Central memory CD8-positive, alpha-beta T cell (primary cell): Measurements from ENCODE around the gene IFNA13.
"Not testable (repeated sequence)": the region's sequence is repeated elsewhere in the genome, so short reads cannot be mapped to it uniquely, and the experiment has no call there.

Source experiments
- ATAC-seq: fragments of 150-1000 bp; cut with Tn5 transposase; replicated peaks from 2 replicates; pipeline ENCODE4 v1.10.0; 2022; ENCODE audit warnings: mild to moderate bottlenecking, moderate FRiP score, moderate number of reproducible peaks; ENCODE audit not compliant: poor library complexity, severe bottlenecking; ENCODE audit errors: extremely low read depth
- DNase-seq, 2 donors: peaks; one replicate each; pipeline ENCODE4 v3.0.0; 2021; ENCODE audit warnings: low spot score in 2 of 2
- H3K27ac Mint-ChIP-seq: one replicate; pipeline ENCODE4 v1.8.0; 2022; ENCODE audit warnings: low read depth, mild to moderate bottlenecking, moderate library complexity, mixed read lengths
- H3K27me3 Mint-ChIP-seq: one replicate; pipeline ENCODE4 v1.8.0; 2022; ENCODE audit warnings: mixed read lengths
- H3K36me3 Mint-ChIP-seq: one replicate; pipeline ENCODE4 v1.8.0; 2022; ENCODE audit warnings: mild to moderate bottlenecking, moderate library complexity, mixed read lengths; ENCODE audit not compliant: insufficient read depth
- H3K4me1 Mint-ChIP-seq: one replicate; pipeline ENCODE4 v1.8.0; 2022; ENCODE audit warnings: mixed read lengths
- H3K4me3 Mint-ChIP-seq: one replicate; pipeline ENCODE4 v1.8.0; 2022; ENCODE audit warnings: mild to moderate bottlenecking, moderate library complexity, mixed read lengths
- H3K9me3 Mint-ChIP-seq: one replicate; pipeline ENCODE4 v1.8.0; 2022; ENCODE audit warnings: mixed read lengths

IFNA13 gene

GRCh38 chr9:21395778-21396717 lies 28.2 kb upstream of the IFNA13 start:
- H3K4me1 Mint-ChIP-seq, result peaks cover 10% of the 10 kb centered on the region
- H3K27me3 Mint-ChIP-seq, result peaks cover 87% of the 10 kb centered on the region
- no peak overlapping the region for H3K27ac Mint-ChIP-seq
- peak; percentile 20 to 25 for DNase-seq
- no peaks in the 10 kb centered on the region for H3K9me3 Mint-ChIP-seq
- H3K4me3 Mint-ChIP-seq, result peak overlapping the region; percentile 15
- no peaks in the 10 kb centered on the region for H3K36me3 Mint-ChIP-seq
- ATAC-seq, result peak; percentile 51

- Mint-ChIP-seq H3K9me3 (no peaks in the 10 kb centered on the region), H3K4me3 (no peak overlapping the region), H3K27ac (no peak overlapping the region), H3K36me3 (no peaks in the 10 kb centered on the region), H3K27me3 (peaks cover 88% of the 10 kb centered on the region), H3K4me1 (peaks cover 10% of the 10 kb centered on the region)
- ATAC-seq (peak; percentile 55), DNase-seq (no peak)
Observed at GRCh38 chr9:21392270-21392669, 24.4 kb upstream of the IFNA13 start.

- Mint-ChIP-seq H3K4me1 (peaks cover 5% of the 10 kb centered on the region), H3K4me3 (no peak within 1 kb of the TSS), H3K36me3 (peaks cover 2% of the 10 kb centered on the region), H3K27me3 (peaks cover 65% of the 10 kb centered on the region), H3K9me3 (no peaks in the 10 kb centered on the region), H3K27ac (no peak within 1 kb of the TSS)
- no peak for DNase-seq
- ATAC-seq, result no peak
Observed at GRCh38 chr9:21385131-21385670, 17.3 kb upstream of the IFNA13 start, which contains the start of gene IFNA2. Gene IFNA2, minus strand, starts transcription at chr9:21385398. Its CDS starts 69 bp downstream, at chr9:21385329.

GRCh38 chr9:21383627-21384026 lies 15.8 kb upstream of the IFNA13 start:
- no peaks in the 10 kb centered on the region for H3K9me3 Mint-ChIP-seq
- DNase-seq, result no peak
- H3K27ac Mint-ChIP-seq, result no peak overlapping the region
- peaks cover 5% of the 10 kb centered on the region for H3K4me1 Mint-ChIP-seq
- H3K36me3 Mint-ChIP-seq, result peaks cover 2% of the 10 kb centered on the region
- H3K4me3 Mint-ChIP-seq, result no peak overlapping the region
- H3K27me3 Mint-ChIP-seq, result peaks cover 65% of the 10 kb centered on the region
- no peak for ATAC-seq

- DNase-seq, result no peak
- H3K9me3 Mint-ChIP-seq, result no peaks in the 10 kb centered on the region
- H3K27me3 Mint-ChIP-seq, result peaks cover 65% of the 10 kb centered on the region
- H3K4me1 Mint-ChIP-seq, result peaks cover 5% of the 10 kb centered on the region
- H3K27ac Mint-ChIP-seq, result no peak overlapping the region
- H3K36me3 Mint-ChIP-seq, result peaks cover 2% of the 10 kb centered on the region
- ATAC-seq, result peak; percentile 84
- H3K4me3 Mint-ChIP-seq, result no peak overlapping the region
Observed at GRCh38 chr9:21381448-21382339, 13.8 kb upstream of the IFNA13 start.

GRCh38 chr9:21371467-21371866 lies 3.6 kb upstream of the IFNA13 start:
- not testable (repeated sequence) for H3K27ac Mint-ChIP-seq, H3K4me1 Mint-ChIP-seq, H3K4me3 Mint-ChIP-seq, ATAC-seq, DNase-seq, H3K9me3 Mint-ChIP-seq, H3K36me3 Mint-ChIP-seq
- peaks cover 62% of the 10 kb centered on the region for H3K27me3 Mint-ChIP-seq

- not testable (repeated sequence) for H3K36me3 Mint-ChIP-seq, H3K27ac Mint-ChIP-seq, DNase-seq, H3K4me3 Mint-ChIP-seq, H3K4me1 Mint-ChIP-seq, H3K9me3 Mint-ChIP-seq, ATAC-seq
- peaks cover 79% of the 10 kb centered on the region for H3K27me3 Mint-ChIP-seq
Observed at GRCh38 chr9:21367169-21367568, 688 bp downstream of the IFNA13 start.

- Mint-ChIP-seq H3K27me3 (peaks cover 41% of the 10 kb centered on the region), H3K4me3 (no peak overlapping the region), H3K4me1 (peaks cover 9% of the 10 kb centered on the region), H3K27ac (no peak overlapping the region), H3K36me3 (peaks cover 2% of the 10 kb centered on the region), H3K9me3 (no peaks in the 10 kb centered on the region)
- DNase-seq, result no peak
- ATAC-seq, result no peak
Observed at GRCh38 chr9:21362287-21362686, 5.6 kb downstream of the IFNA13 start.

- Mint-ChIP-seq H3K27ac (peak overlapping the region; percentile 58), H3K27me3 (peaks cover 24% of the 10 kb centered on the region), H3K4me1 (peaks cover 12% of the 10 kb centered on the region), H3K4me3 (peak overlapping the region; percentile 56), H3K36me3 (peaks cover 2% of the 10 kb centered on the region), H3K9me3 (peaks cover 5% of the 10 kb centered on the region)
- DNase-seq (no peak), ATAC-seq (no peak)
Observed at GRCh38 chr9:21357479-21358460, 10.1 kb downstream of the IFNA13 start.

GRCh38 chr9:21350787-21351186 lies 17.1 kb downstream of the IFNA13 start, which contains the start of gene IFNA6:
Gene IFNA6, minus strand, starts transcription at chr9:21350887. Its CDS starts 0 bp downstream, at chr9:21350887.
- no peak within 1 kb of the TSS for H3K4me3 Mint-ChIP-seq
- no peak for ATAC-seq
- H3K36me3 Mint-ChIP-seq, result no peaks in the 10 kb centered on the region
- DNase-seq, result no peak
- peaks cover 5% of the 10 kb centered on the region for H3K9me3 Mint-ChIP-seq
- peaks cover 68% of the 10 kb centered on the region for H3K27me3 Mint-ChIP-seq
- no peak within 1 kb of the TSS for H3K27ac Mint-ChIP-seq
- no peaks in the 10 kb centered on the region for H3K4me1 Mint-ChIP-seq

- ATAC-seq (no peak), DNase-seq (no peak)
- Mint-ChIP-seq H3K36me3 (no peaks in the 10 kb centered on the region), H3K9me3 (no peaks in the 10 kb centered on the region), H3K27ac (no peak overlapping the region), H3K4me3 (no peak overlapping the region), H3K4me1 (no peaks in the 10 kb centered on the region), H3K27me3 (peaks cover 71% of the 10 kb centered on the region)
Observed at GRCh38 chr9:21348430-21348970, 19.4 kb downstream of the IFNA13 start.
